Liver (tissue), 9 donors: ENCODE measurements around the gene TEX36. TPM values are rescaled to one million over a fixed set of nuclear protein-coding genes. Genes with fewer than 3 reads are reported as not detected.
"Not testable (repeated sequence)": the region's sequence is repeated elsewhere in the genome, so short reads cannot be mapped to it uniquely, and the experiment has no call there.

Source experiments
- DNase-seq: peaks from one replicate; pipeline ENCODE4 v3.0.0-alpha.2; 2017; ENCODE audit warnings: low spot score
- H3K27ac ChIP-seq, 2 donors: one replicate each; pipeline ENCODE4 v1.7.0; 2013; ENCODE audit warnings: inconsistent platforms in 2 of 2, low read length in 2 of 2, control low read depth in 1 of 2, low read depth in 1 of 2, mild to moderate bottlenecking in 1 of 2
- H3K27me3 ChIP-seq, 4 donors: one replicate each; pipeline versions ENCODE4 v1.6.1 to v1.7.0; 2013; ENCODE audit warnings: low read length in 3 of 4, inconsistent platforms in 1 of 4, mild to moderate bottlenecking in 1 of 4, moderate library complexity in 1 of 4; ENCODE audit not compliant: control insufficient read depth in 4 of 4, insufficient read depth in 4 of 4
- H3K36me3 ChIP-seq, 4 donors: one replicate each; pipeline versions ENCODE4 v1.6.1 to v1.7.0; 2013; ENCODE audit warnings: low read length in 3 of 4, mild to moderate bottlenecking in 3 of 4, low read depth in 1 of 4, moderate library complexity in 1 of 4; ENCODE audit not compliant: control insufficient read depth in 4 of 4, insufficient read depth in 3 of 4
- H3K4me1 ChIP-seq, 4 donors: one replicate each; pipeline versions ENCODE4 v1.6.1 to v1.7.0; 2013; ENCODE audit warnings: low read length in 3 of 4, mild to moderate bottlenecking in 3 of 4, moderate library complexity in 1 of 4; ENCODE audit not compliant: control insufficient read depth in 4 of 4, insufficient read depth in 4 of 4
- H3K4me3 ChIP-seq, 3 donors: one replicate each; pipeline versions ENCODE4 v1.6.1 to v1.7.0; 2013; ENCODE audit warnings: low read length in 3 of 3, control low read depth in 1 of 3, low read depth in 1 of 3, mild to moderate bottlenecking in 1 of 3
- H3K9ac ChIP-seq, 2 donors: one replicate each; pipeline ENCODE4 v1.7.0; 2013; ENCODE audit warnings: low read length in 2 of 2, mild to moderate bottlenecking in 2 of 2, moderate library complexity in 2 of 2, control low read depth in 1 of 2, low read depth in 1 of 2
- H3K9me3 ChIP-seq, 4 donors: one replicate each; pipeline versions ENCODE4 v1.6.1 to v1.7.0; 2013; ENCODE audit warnings: low read length in 3 of 4; ENCODE audit not compliant: control insufficient read depth in 4 of 4
- ATF3 ChIP-seq: IDR thresholded peaks from 2 replicates; pipeline ENCODE4 v1.6.1; 2016; ENCODE audit warnings: antibody characterized with exemption
- EGR1 ChIP-seq, 2 donors: IDR thresholded peaks; 2 replicates each; pipeline ENCODE4 v1.6.1; 2016 to 2018; ENCODE audit warnings: antibody characterized with exemption in 2 of 2, low read depth in 2 of 2
- FOXA1 ChIP-seq: IDR thresholded peaks from 2 replicates; pipeline ENCODE4 v1.6.1; 2016; ENCODE audit warnings: antibody characterized with exemption
- FOXA2 ChIP-seq: IDR thresholded peaks from 2 replicates; pipeline ENCODE4 v1.6.1; 2016; ENCODE audit warnings: antibody characterized with exemption
- GABPA ChIP-seq, 2 donors: IDR thresholded peaks in 1 of 2; conservative IDR thresholded peaks in 1 of 2; 2 replicates each; pipeline ENCODE4 v1.6.1; 2016; ENCODE audit warnings: antibody characterized with exemption in 2 of 2, mild to moderate bottlenecking in 1 of 2, moderate library complexity in 1 of 2
- HNF4A ChIP-seq, 2 donors: conservative IDR thresholded peaks; 2 replicates each; pipeline ENCODE4 v1.6.1; 2016; ENCODE audit warnings: antibody characterized with exemption in 2 of 2, mild to moderate bottlenecking in 2 of 2
- HNF4G ChIP-seq: IDR thresholded peaks from 2 replicates; pipeline ENCODE4 v1.6.1; 2016; ENCODE audit warnings: antibody characterized with exemption
- JUND ChIP-seq, 2 donors: IDR thresholded peaks; 2 replicates each; pipeline ENCODE4 v1.6.1; 2016; ENCODE audit warnings: antibody characterized with exemption in 2 of 2
- NR2F2 ChIP-seq: IDR thresholded peaks from 2 replicates; pipeline ENCODE4 v1.6.1; 2016; ENCODE audit warnings: antibody characterized with exemption
- RAD21 ChIP-seq, 2 donors: IDR thresholded peaks; 2 replicates each; pipeline ENCODE4 v1.6.1; 2016; ENCODE audit warnings: antibody characterized with exemption in 2 of 2, mild to moderate bottlenecking in 2 of 2
- REST ChIP-seq: IDR thresholded peaks from 2 replicates; pipeline ENCODE4 v1.6.1; 2016; ENCODE audit warnings: antibody characterized with exemption, mild to moderate bottlenecking
- RXRA ChIP-seq, 2 donors: IDR thresholded peaks; 2 replicates each; pipeline ENCODE4 v1.6.1; 2017 to 2018; ENCODE audit warnings: antibody characterized with exemption in 2 of 2, mild to moderate bottlenecking in 1 of 2
- SP1 ChIP-seq: IDR thresholded peaks from 2 replicates; pipeline ENCODE4 v1.6.1; 2018; ENCODE audit warnings: antibody characterized with exemption, mild to moderate bottlenecking
- TAF1 ChIP-seq: conservative IDR thresholded peaks from 2 replicates; pipeline ENCODE4 v1.6.1; 2016; ENCODE audit warnings: antibody characterized with exemption, mild to moderate bottlenecking
- YY1 ChIP-seq: IDR thresholded peaks from 2 replicates; pipeline ENCODE4 v1.6.1; 2016; ENCODE audit warnings: antibody characterized with exemption, mild to moderate bottlenecking
- WGBS: extraction: QIAGEN DNeasy Blood & Tissue Kit; methylation state at CpG from one replicate; pipeline ENCODE4 v1.1.7; 2013; 5-methylcytosine and 5-hydroxymethylcytosine counted together
- polyA plus RNA-seq, 2 donors: library from polyadenylated mRNA; stranded (reverse) in 1 of 2; unstranded in 1 of 2; fragments of 200-250 nt in 1 of 2; fragments of >200 nt in 1 of 2; fragmentation: Nextera tagmentation in 1 of 2; extraction: Ambion mirVana in 1 of 2; gene quantifications; one replicate each; pipeline versions ENCODE4 v1.2.1 to v1.2.3, GENCODE V29; 2013 to 2015
- total RNA-seq, 2 donors: library from RNA; depleted of rRNA; stranded (reverse); fragments of >200 nt; gene quantifications; one replicate each; pipeline ENCODE4 v1.2.3, GENCODE V29; 2014
- TF ChIP-seq, protein P1 (sequence below): IDR thresholded peaks from 2 replicates; pipeline ENCODE4 v1.6.1; 2016; ENCODE audit warnings: antibody characterized with exemption
- TF ChIP-seq, protein P2 (sequence below): IDR thresholded peaks from 2 replicates; pipeline ENCODE4 v1.6.1; 2016; ENCODE audit warnings: antibody characterized with exemption
- donor health status: healthy.
- donor health status: healthy.
- donor health status: healthy.
- donor health status: healthy.
- donor health status: healthy.

The TEX36 gene
- total and polyA plus RNA-seq, 4 donors, result not detected

DNA sequence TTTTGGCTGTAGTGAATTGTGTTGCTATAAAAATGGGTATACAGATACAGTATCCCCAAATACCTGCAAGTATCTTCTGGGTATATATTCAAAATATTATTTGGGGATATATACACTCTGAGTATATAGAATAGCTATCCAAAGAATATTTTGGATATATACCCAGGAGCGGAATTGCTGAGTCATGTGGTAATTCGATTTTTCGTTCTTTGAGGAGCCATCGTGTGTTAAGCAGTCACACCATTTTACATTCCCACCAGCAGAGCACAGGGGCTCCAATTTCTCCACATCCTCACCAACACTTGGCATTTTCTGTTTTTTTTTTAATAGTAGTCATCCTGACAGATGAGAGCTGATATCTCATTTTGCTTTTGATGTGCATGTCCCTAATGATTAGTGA is 61.9 kb downstream of the TEX36 start:
- no peak for TF ChIP-seq GABPA (IDR thresholded peaks at IDR 0.05 in 1 of 2, conservative IDR thresholded peaks at IDR 0.05 in 1 of 2)
- TF ChIP-seq YY1, result no peak
- TF ChIP-seq, protein P1, sequence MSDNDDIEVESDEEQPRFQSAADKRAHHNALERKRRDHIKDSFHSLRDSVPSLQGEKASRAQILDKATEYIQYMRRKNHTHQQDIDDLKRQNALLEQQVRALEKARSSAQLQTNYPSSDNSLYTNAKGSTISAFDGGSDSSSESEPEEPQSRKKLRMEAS, result no peak
- no peak for TF ChIP-seq TAF1
- no peak for TF ChIP-seq FOXA2
- TF ChIP-seq NR2F2, result no peak
- TF ChIP-seq REST, result no peak
- TF ChIP-seq JUND (IDR thresholded peaks at IDR 0.05), result no peak
- no peak for TF ChIP-seq ATF3
- no peak for TF ChIP-seq RXRA (IDR thresholded peaks at IDR 0.05)
- no peak for TF ChIP-seq SP1
- no peak for TF ChIP-seq FOXA1
- TF ChIP-seq HNF4A (conservative IDR thresholded peaks at IDR 0.05), result no peak
- TF ChIP-seq, protein P2, sequence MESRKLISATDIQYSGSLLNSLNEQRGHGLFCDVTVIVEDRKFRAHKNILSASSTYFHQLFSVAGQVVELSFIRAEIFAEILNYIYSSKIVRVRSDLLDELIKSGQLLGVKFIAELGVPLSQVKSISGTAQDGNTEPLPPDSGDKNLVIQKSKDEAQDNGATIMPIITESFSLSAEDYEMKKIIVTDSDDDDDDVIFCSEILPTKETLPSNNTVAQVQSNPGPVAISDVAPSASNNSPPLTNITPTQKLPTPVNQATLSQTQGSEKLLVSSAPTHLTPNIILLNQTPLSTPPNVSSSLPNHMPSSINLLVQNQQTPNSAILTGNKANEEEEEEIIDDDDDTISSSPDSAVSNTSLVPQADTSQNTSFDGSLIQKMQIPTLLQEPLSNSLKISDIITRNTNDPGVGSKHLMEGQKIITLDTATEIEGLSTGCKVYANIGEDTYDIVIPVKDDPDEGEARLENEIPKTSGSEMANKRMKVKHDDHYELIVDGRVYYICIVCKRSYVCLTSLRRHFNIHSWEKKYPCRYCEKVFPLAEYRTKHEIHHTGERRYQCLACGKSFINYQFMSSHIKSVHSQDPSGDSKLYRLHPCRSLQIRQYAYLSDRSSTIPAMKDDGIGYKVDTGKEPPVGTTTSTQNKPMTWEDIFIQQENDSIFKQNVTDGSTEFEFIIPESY, result no peak
- no peak for TF ChIP-seq EGR1 (IDR thresholded peaks at IDR 0.05; ENCODE audit: low read depth in 2 of 2)
- no peak for TF ChIP-seq HNF4G
- no peak for TF ChIP-seq RAD21 (IDR thresholded peaks at IDR 0.05)
- WGBS, result 93% methylated on average over 4 of the region's 4 CpGs
- no peak overlapping the region for H3K9ac ChIP-seq

GRCh38 chr10:125620401-125620800 is 62.6 kb downstream of the TEX36 start:
- TF ChIP-seq FOXA2, result no peak
- Histone ChIP-seq H3K36me3 (no peaks in the 10 kb centered on the region), H3K27ac (no peak overlapping the region), H3K27me3 (peaks cover 0 to 6% (median 0%) of the 10 kb centered on the region in 4 donors), H3K4me1 (no peaks in the 10 kb centered on the region), H3K9me3 (no peaks in the 10 kb centered on the region), H3K4me3 (no peak overlapping the region), H3K9ac (no peak overlapping the region)
- no peak for DNase-seq
- WGBS, result 57% methylated on average over 1 of the region's 1 CpG

More for the DNA sequence above, 61.9 kb downstream of the TEX36 start:
- no peak for DNase-seq
- no peaks in the 10 kb centered on the region for H3K36me3 ChIP-seq
- H3K27ac ChIP-seq, result no peak overlapping the region
- no peaks in the 10 kb centered on the region for H3K4me1 ChIP-seq
- H3K9me3 ChIP-seq, result no peaks in the 10 kb centered on the region
- no peak overlapping the region for H3K4me3 ChIP-seq
- H3K27me3 ChIP-seq, result peaks cover 0 to 6% (median 0%) of the 10 kb centered on the region in 4 donors

- not testable (repeated sequence) for H3K36me3 ChIP-seq, DNase-seq, H3K4me3 ChIP-seq, H3K27ac ChIP-seq, H3K27me3 ChIP-seq, H3K4me1 ChIP-seq, H3K9ac ChIP-seq, H3K9me3 ChIP-seq
- 94% methylated on average over 8 of the region's 8 CpGs for WGBS
Observed at GRCh38 chr10:125613062-125613461, 69.9 kb downstream of the TEX36 start.
